NCI-H345 treated with DMSO at 0.1 percent for 48 hours (cell line): ENCODE results near the gene TSSK6.

Experiments used
- DNase-seq: peaks from one replicate; lab custom pipeline; 2025; ENCODE audit not compliant: unreplicated experiment; lab: John Stamatoyannopoulos, UW

The TSSK6 gene

DNA sequence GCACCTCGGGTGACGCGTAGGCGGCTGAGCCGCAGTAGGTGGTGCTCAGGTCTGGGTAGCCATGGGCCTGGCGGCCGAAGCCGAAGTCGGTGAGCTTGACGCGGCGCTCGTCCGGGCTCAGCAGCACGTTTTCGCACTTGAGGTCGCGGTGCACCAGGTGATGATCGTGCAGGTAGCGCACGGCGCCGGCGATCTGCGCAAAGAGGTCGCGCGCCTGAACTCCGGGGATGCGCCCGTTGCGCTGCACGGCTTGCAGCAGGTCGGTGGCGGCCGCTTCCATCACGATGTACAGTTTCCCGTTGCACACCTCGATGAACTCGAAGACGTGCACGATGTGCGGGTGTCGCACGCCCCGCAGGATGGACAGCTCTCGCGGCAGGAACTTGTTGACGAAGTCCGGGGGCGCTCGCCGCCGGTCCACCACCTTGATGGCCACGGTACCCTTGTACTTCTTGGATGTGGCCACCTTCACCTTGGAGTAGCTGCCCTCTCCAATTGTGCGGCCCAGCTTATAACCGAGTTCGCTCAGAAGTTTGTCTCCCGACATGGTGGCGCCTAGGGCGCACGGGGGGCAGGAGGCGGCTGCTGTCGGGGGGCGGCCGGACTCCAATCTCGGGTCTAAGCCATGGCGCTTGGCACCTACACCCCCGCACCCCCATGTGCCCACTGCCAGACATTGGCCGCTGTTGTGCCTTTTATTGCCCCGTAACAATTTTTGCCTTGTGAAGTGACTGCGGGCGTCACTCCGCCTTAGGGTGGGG is at the start of gene TSSK6:
Gene TSSK6 (minus strand): TSS at position 668 of the 761 bp plus-strand sequence. CDS start 121 bp downstream, at position 547.
- no peak for DNase-seq

DNA sequence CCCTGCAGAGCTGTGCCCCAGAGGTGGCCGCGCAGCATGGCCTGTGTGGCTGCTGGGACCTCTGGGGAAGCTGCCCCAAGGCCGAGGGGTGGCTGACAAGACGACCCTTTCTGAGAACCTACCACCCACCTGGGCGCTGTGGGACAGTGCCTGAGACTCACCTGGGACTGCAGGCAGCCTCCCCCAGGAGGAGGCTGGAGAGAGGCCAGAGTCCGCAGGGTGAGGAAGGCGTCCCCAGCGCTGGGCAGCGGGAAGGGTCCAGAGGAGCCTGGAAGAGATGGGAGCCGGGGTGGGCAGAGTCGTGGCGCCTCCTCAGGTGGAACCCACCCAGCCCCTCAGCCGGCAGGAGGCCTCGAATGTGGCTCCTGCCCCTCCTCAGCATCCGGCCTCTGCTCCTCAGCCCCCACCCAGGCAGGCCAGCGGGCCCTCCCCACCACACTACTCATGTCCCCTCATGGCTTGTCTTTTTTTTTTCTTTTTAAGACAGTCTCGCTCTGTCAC is 48.0 kb upstream of the TSSK6 start:
- DNase-seq = no peak

DNA sequence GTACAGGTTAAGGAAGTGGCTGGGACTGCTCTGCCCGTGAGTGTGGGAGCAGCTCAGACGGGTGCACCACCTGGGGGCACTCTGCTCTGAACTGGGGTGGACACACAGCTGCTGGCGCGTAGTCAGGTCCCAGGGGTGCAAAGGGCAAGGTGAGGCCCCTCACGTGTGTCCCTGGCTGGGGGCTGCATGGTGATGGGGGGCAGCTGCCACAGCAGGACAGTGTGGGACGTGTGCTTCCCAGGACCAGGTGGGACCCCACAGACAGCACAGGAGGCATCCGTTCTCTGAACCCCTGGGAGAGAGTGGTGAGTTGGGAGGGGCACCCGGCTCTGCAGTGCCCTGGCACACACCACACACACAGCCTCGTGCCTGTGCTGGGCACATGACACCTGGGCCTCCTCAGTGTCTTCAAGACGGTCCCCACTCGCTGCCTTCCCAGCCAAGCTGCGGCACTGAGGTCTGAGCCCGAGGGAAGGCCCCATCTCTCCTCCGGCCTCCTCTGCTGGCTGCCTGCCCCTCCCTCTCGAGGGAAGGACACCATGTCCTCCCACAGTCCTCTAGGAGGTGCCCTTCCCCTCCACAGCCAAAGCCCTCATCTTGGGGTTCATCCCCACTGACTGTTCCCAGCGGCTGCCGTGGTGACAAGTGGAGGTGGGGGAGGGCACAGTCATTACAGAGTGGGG is 47.5 kb upstream of the TSSK6 start:
- DNase-seq = no peak

- DNase-seq = no peak
Measured at GRCh38 chr19:19561946-19562664, 46.8 kb upstream of the TSSK6 start.

- no peak for DNase-seq
Measured at GRCh38 chr19:19559931-19560330, 44.6 kb upstream of the TSSK6 start.

DNA sequence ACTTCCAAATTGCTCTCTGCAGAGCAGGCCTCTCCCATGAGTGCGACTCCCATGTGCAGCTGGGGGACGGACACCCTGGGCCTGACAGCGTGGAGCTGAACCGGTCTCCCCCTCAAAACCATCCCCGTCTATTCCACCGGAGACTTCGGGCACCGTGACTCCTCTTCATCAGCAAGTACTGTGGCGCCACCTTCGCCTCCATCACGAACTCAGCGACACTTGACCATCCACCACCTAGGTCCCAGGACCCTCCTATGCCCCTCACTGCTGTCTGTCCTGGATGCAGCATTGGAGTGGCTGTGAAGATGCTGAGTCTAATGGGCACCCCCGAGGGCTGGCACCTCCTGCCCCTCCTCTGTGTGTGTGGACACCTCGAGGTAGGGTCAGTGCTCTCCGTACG is 43.3 kb upstream of the TSSK6 start:
- DNase-seq = no peak

- DNase-seq = no peak
Measured at GRCh38 chr19:19558055-19558454, 42.7 kb upstream of the TSSK6 start.

DNA sequence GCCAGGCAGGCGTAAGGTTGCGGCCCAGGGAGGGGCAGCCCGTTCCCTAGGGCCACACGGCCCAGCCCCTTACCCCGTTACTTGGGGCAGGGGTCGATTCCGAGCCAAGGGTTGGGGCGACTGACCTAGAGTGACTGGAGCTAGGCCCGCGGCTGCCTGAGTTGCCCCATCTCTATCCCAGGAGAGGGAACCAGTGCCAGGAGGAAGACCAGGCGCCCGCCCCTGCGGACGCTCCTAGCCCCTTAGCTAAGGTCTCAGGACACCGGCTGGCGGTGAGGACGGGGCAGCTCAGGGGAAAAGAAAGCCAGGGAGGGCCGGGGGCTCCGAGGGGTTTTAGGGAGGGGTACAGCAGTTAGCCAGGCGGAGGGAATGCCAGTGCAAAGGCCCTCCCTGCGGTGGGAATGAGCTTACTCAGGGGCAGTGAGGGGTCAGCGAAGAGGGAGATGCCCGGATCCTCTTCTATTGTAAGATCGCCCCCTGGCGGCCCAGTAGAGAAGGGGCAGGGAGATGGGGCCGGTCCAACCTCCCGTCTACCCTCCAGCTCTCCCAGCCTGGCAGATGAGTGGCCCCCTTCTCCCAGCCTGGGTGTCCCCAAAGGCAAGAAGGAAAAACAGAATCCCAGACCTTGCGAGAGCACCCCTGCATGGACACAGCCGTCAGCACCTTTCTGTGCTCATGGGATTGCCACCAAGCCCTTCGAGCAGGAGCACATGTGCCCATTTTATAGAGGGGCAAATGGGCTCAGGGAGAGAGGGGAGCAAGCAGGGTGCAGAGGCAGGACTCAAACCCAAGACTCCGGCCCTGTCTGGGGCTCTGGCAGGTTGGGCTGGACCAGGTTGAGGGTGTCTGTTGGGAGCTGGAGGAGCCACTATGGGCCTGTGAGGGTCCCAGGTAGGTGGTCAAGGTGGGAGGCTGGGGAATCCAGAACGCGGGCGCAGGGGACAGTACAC is 39.0 kb upstream of the TSSK6 start:
- DNase-seq = no peak

GRCh38 chr19:19553670-19554069 is 38.3 kb upstream of the TSSK6 start:
- no peak for DNase-seq

GRCh38 chr19:19552798-19553197 is 37.5 kb upstream of the TSSK6 start:
- DNase-seq = no peak

DNA sequence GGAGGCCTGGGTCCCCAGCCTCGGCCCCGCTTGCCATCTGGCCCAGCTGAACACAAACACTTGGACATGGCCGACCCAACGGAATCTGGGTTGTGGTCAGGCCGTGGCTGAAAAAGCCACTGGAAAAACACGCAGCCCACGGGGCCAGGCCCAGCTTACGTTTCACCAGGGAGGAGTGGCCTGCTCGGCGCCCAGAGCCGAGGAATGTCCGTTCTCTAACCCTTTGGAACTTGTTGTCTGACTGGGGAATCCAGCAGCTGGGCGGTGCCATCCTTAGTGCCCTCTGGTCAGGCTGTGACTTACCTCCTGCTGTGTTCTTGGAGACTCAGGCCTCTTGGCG is 36.5 kb upstream of the TSSK6 start:
- DNase-seq = no peak

GRCh38 chr19:19550972-19551852 is 35.9 kb upstream of the TSSK6 start:
- DNase-seq = no peak

DNA sequence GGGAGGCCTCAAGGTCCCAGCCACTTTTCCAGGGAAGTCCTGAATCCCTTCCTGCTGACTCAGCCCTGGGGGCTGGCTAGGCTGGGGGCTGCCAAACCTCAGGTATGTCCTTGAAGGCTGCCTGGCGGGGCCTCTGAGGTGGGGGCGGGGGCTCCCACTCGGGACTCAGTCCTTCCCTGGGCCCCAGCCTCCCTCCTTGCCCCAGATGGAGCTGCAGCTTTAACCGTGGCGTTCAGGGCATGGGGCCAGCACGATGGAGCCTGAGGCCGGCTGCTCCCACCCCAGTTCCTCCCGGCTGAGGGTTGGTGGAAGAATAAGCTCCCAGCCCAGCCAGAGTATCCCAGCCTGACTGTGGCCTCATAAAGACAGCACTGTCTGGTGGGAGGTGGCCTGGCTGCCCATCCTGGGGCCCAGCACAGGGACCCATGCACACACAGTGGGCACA is 35.2 kb upstream of the TSSK6 start:
- DNase-seq = no peak

- DNase-seq = no peak
Measured at GRCh38 chr19:19549804-19550464, 34.6 kb upstream of the TSSK6 start.

DNA sequence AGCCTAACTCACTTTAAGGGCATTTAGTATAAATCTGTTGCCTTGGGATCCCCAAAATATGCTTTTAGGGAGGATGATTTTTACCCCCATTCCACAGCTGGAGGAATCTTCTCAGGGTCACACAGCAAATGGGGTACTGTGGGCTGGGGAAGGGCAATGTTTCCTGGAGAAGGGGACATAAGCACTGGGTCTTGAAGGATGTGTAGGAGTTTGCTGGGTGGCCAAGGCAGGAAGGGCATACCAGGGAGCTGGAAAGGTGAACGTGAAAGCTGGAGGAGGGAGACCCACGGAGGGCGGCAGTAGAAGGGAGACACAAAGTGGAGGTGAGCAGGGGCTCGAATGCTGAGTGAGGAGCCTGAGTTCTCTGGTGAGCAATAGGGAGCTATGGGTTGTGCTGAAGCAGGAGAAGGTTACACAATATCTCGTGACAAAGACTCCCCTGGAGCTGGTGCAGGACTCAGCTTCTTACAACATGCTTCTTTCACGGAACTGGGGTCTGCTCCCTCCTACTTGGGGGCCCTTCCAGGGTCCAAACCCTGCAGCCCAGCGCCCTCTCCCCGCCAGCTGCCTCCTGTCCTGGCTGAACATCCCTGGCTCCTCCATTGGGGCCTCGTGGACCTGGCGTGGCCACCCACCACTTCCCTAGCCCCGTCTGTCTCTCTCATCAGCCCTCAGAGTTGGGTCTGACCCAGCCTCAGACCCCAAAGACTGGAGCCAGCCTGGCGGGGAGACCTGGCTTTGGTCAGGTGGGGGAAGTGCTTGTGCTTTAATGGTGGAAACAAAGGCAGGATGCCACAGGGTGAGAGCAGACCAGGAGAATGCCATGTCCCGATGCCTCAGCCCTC is 33.8 kb upstream of the TSSK6 start:
- no peak for DNase-seq

DNA sequence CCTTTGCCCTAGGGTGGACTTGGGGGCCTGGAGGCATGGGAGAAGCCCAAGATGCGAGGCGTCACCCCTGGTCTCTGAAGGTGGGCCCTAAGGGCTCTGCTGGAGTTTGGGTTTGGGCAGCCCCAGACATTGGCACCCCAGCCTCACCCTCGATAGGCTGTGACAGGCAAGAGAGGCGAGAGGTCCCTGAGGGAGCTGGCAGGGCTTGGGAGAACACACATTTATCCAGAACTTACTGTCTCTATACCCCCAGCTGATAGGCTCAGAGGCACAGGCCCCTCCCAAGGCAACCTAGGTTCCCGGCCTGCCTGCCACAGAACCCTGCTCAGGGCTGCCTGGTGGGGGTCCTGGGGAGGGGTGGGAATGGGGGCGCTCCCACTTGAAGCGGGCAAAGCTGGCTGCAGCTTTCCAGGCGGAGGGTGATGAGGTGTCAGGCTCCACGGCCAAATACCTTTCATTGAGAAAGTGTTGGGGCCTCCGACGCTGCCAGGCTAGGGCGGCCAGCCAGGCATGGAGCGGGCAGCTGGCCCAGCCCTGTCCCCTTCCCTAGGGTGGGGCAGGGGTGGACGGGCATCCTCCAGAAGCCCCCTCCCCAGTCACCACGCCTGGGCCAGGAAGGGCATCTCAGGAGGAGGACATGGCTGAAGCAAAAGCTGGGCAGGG is 32.5 kb upstream of the TSSK6 start:
- DNase-seq = no peak

- DNase-seq = no peak
Measured at GRCh38 chr19:19546751-19547162, 31.4 kb upstream of the TSSK6 start.

- DNase-seq = no peak
Measured at GRCh38 chr19:19545707-19546106, 30.4 kb upstream of the TSSK6 start.
